WTC11 (cell line): ENCODE data around the gene UTP3. TPM values are rescaled to one million over a fixed set of nuclear protein-coding genes. Genes with fewer than 3 reads are reported as not detected.
"Not testable (repeated sequence)": the region's sequence is repeated elsewhere in the genome, so short reads cannot be mapped to it uniquely, and the experiment has no call there.

Source experiments
- ATAC-seq: fragments of 200-7000 bp; cut with Tn5 transposase; 2 replicates; pipeline ENCODE4 v1.10.0; 2021; ENCODE audit warnings: mild to moderate bottlenecking, moderate library complexity
- CTCF ChIA-PET: fragments of 300-600 bp; sonication (Branson Sonifier 250); formaldehyde crosslinking; loops from one replicate; lab custom pipeline; 2021; ENCODE audit warnings: antibody characterized with exemption; lab: Charles Lee
- POLR2A ChIA-PET: fragments of 350-600 bp; sonication (Branson Sonifier 250); formaldehyde crosslinking; loops from one replicate; lab custom pipeline; 2021; ENCODE audit warnings: antibody characterized with exemption; lab: Charles Lee
- DNase-seq: peaks from one replicate; pipeline ENCODE4 v3.0.0; 2021; ENCODE audit warnings: low spot score
- H3K27ac Mint-ChIP-seq: 2 replicates; pipeline ENCODE4 v1.8.0; 2021; ENCODE audit warnings: mixed read lengths
- H3K27me3 Mint-ChIP-seq: 2 replicates; pipeline ENCODE4 v1.8.0; 2021; ENCODE audit warnings: low read depth, mild to moderate bottlenecking, moderate library complexity, mixed read lengths
- H3K36me3 Mint-ChIP-seq: 2 replicates; pipeline ENCODE4 v1.8.0; 2021; ENCODE audit warnings: mixed read lengths
- H3K4me1 Mint-ChIP-seq: 2 replicates; pipeline ENCODE4 v1.8.0; 2022; ENCODE audit warnings: mixed read lengths
- H3K4me3 Mint-ChIP-seq: 2 replicates; pipeline ENCODE4 v1.8.0; 2021; ENCODE audit warnings: mild to moderate bottlenecking, moderate library complexity, mixed read lengths
- H3K9me3 Mint-ChIP-seq: 2 replicates; pipeline ENCODE4 v1.8.0; 2021; ENCODE audit warnings: mixed read lengths
- ATF3 ChIP-seq: sonication (generic); formaldehyde crosslinking; conservative IDR thresholded peaks from 2 replicates; pipeline ENCODE4 v1.8.1; 2022; ENCODE audit warnings: mild to moderate bottlenecking, missing genetic modification reagents
- CDX4 ChIP-seq: fragments of 250-450 bp; sonication (Bioruptor Pico); IDR thresholded peaks from 2 replicates; pipeline ENCODE4 v1.9.0; 2021; ENCODE audit warnings: moderate library complexity, mild to moderate bottlenecking, inconsistent platforms, borderline replicate concordance
- CTCF ChIP-seq: fragments of 200-600 bp; IDR thresholded peaks from 2 replicates; pipeline ENCODE4 v1.8.0; 2022; ENCODE audit warnings: antibody characterized with exemption
- ERG ChIP-seq: fragments of 250-450 bp; sonication (Bioruptor Pico); IDR thresholded peaks from 2 replicates; pipeline ENCODE4 v1.8.0; 2021; ENCODE audit warnings: mild to moderate bottlenecking
- GRHL2 ChIP-seq: fragments of 250-450 bp; sonication (Bioruptor Pico); IDR thresholded peaks from 2 replicates; pipeline ENCODE4 v1.8.0; 2022; ENCODE audit warnings: mild to moderate bottlenecking, moderate library complexity; ENCODE audit not compliant: insufficient replicate concordance, severe bottlenecking
- JAZF1 ChIP-seq: fragments of 250-450 bp; sonication (Bioruptor Pico); IDR thresholded peaks from 2 replicates; pipeline ENCODE4 v1.9.0; 2021; ENCODE audit warnings: moderate library complexity, mild to moderate bottlenecking, inconsistent platforms
- KAT7 ChIP-seq: sonication (generic); formaldehyde crosslinking; IDR thresholded peaks from 2 replicates; pipeline ENCODE4 v1.8.1; 2023; ENCODE audit warnings: missing genetic modification reagents, mild to moderate bottlenecking, borderline replicate concordance
- OVOL2 ChIP-seq: fragments of 250-450 bp; sonication (Bioruptor Pico); IDR thresholded peaks from 2 replicates; pipeline ENCODE4 v1.9.0; 2021; ENCODE audit warnings: mild to moderate bottlenecking, borderline replicate concordance
- PRDM15 ChIP-seq: sonication (generic); formaldehyde crosslinking; IDR thresholded peaks from 2 replicates; pipeline ENCODE4 v1.8.0; 2022; ENCODE audit warnings: missing genetic modification reagents
- SMAD4 ChIP-seq: sonication (generic); formaldehyde crosslinking; IDR thresholded peaks from 2 replicates; pipeline ENCODE4 v1.8.0; 2022; ENCODE audit warnings: mild to moderate bottlenecking, missing genetic modification reagents
- TEAD1 ChIP-seq: sonication (generic); formaldehyde crosslinking; IDR thresholded peaks from 2 replicates; pipeline ENCODE4 v1.8.0; 2022; ENCODE audit warnings: mild to moderate bottlenecking, missing genetic modification reagents
- ZBTB43 ChIP-seq: sonication (generic); formaldehyde crosslinking; IDR thresholded peaks from 2 replicates; pipeline ENCODE4 v1.8.1; 2023; ENCODE audit warnings: mild to moderate bottlenecking, missing genetic modification reagents
- ZNF232 ChIP-seq: sonication (generic); formaldehyde crosslinking; IDR thresholded peaks from 2 replicates; pipeline ENCODE4 v1.8.0; 2022; ENCODE audit warnings: mild to moderate bottlenecking, missing genetic modification reagents
- ZNF416 ChIP-seq: fragments of 250-450 bp; sonication (Bioruptor Pico); IDR thresholded peaks from 2 replicates; pipeline ENCODE4 v1.9.0; 2021; ENCODE audit warnings: mild to moderate bottlenecking, inconsistent platforms
- ZSCAN18 ChIP-seq: fragments of 250-450 bp; sonication (Bioruptor Pico); IDR thresholded peaks from 2 replicates; pipeline ENCODE4 v2.1.2; 2022; ENCODE audit warnings: mild to moderate bottlenecking, moderate library complexity
- total RNA-seq: library from RNA; stranded (reverse); gene quantifications from 3 replicates; pipeline ENCODE4 v1.2.3, GENCODE V29; 2021

Gene UTP3
- total RNA-seq, 1 experiment from 2014 or later, result 45.5 TPM

- H3K9me3 Mint-ChIP-seq, H3K4me3 Mint-ChIP-seq, H3K4me1 Mint-ChIP-seq, H3K27me3 Mint-ChIP-seq, POLR2A ChIA-PET, H3K27ac Mint-ChIP-seq, H3K36me3 Mint-ChIP-seq: not testable (repeated sequence)
- ATAC-seq (peak; percentile 90), DNase-seq (peak; percentile 41)
- CTCF ChIA-PET, result interaction anchor here (0.5 to 3.5 kb wide), 21 partner anchors 9 to 274 kb away, joined by 3 to 23 read pairs (median 4); partner anchors contain the start of genes MOB1B and RUFY3
Measured at GRCh38 chr4:70735915-70736314, 47.6 kb downstream of the UTP3 start.

GRCh38 chr4:70737006-70737405 lies 48.7 kb downstream of the UTP3 start:
- no peak for TF ChIP-seq CDX4 (CRISPR knock-in tag)
- no peak for TF ChIP-seq JAZF1
- no peak for TF ChIP-seq KAT7 (CRISPR knock-in tag)
- TF ChIP-seq GRHL2, result no peak
- TF ChIP-seq SMAD4 (CRISPR knock-in tag), result no peak
- TF ChIP-seq OVOL2 (CRISPR knock-in tag), result no peak
- TF ChIP-seq TEAD1 (CRISPR knock-in tag), result no peak
- TF ChIP-seq CTCF, result no peak
- TF ChIP-seq ZBTB43 (CRISPR knock-in tag), result no peak
- TF ChIP-seq ZNF416 (CRISPR knock-in tag), result no peak
- TF ChIP-seq ZNF232 (CRISPR knock-in tag), result no peak
- TF ChIP-seq PRDM15, result no peak
- no peak for TF ChIP-seq ATF3 (CRISPR knock-in tag)
- TF ChIP-seq ERG (CRISPR knock-in tag), result no peak
- TF ChIP-seq ZSCAN18 (CRISPR knock-in tag), result no peak
- H3K4me1 Mint-ChIP-seq, result peaks cover 15% of the 10 kb centered on the region
- ChIA-PET POLR2A (no interaction called here), CTCF (interaction anchor here (1.5 to 3.5 kb wide), 3 partner anchors 8 to 46 kb away, joined by 3 to 15 read pairs (median 4); no protein-coding TSS in a partner anchor)
- no peaks in the 10 kb centered on the region for H3K36me3 Mint-ChIP-seq
- DNase-seq, result no peak
- no peak for ATAC-seq
- no peak overlapping the region for H3K4me3 Mint-ChIP-seq
- H3K9me3 Mint-ChIP-seq, result no peaks in the 10 kb centered on the region
- no peak overlapping the region for H3K27ac Mint-ChIP-seq
- no peaks in the 10 kb centered on the region for H3K27me3 Mint-ChIP-seq
